Adipocyte (in vitro differentiated cells): ENCODE results near the gene RSPH1.
A peak's percentile ranks its signal among the peaks of the same experiment; 100 is the strongest.

Source experiments
- DNase-seq: peaks from one replicate; pipeline ENCODE4 v3.0.0-alpha.2; 2015; ENCODE audit warnings: low read depth
- H3K27me3 ChIP-seq: replicated peaks from 2 replicates; pipeline ENCODE4 v1.7.0; 2013; ENCODE audit warnings: mild to moderate bottlenecking, low read length, moderate library complexity; ENCODE audit not compliant: control insufficient read depth, insufficient read depth
- H3K36me3 ChIP-seq: 2 replicates; pipeline ENCODE4 v1.7.0; 2013; ENCODE audit warnings: low read length, mild to moderate bottlenecking, moderate library complexity; ENCODE audit not compliant: control insufficient read depth, insufficient read depth, severe bottlenecking
- H3K4me1 ChIP-seq: 2 replicates; pipeline ENCODE4 v1.7.0; 2013; ENCODE audit warnings: mild to moderate bottlenecking, low read length, moderate library complexity; ENCODE audit not compliant: control insufficient read depth, insufficient read depth
- H3K4me3 ChIP-seq: 2 replicates; pipeline ENCODE4 v1.7.0; 2013; ENCODE audit warnings: mild to moderate bottlenecking, low read length, moderate library complexity
- H3K9ac ChIP-seq: 2 replicates; pipeline ENCODE4 v1.7.0; 2013; ENCODE audit warnings: mild to moderate bottlenecking, low read length, moderate library complexity
- H3K9me3 ChIP-seq: 2 replicates; pipeline ENCODE4 v1.7.0; 2013; ENCODE audit warnings: mild to moderate bottlenecking, low read length, moderate library complexity; ENCODE audit not compliant: control insufficient read depth

Gene RSPH1

DNA sequence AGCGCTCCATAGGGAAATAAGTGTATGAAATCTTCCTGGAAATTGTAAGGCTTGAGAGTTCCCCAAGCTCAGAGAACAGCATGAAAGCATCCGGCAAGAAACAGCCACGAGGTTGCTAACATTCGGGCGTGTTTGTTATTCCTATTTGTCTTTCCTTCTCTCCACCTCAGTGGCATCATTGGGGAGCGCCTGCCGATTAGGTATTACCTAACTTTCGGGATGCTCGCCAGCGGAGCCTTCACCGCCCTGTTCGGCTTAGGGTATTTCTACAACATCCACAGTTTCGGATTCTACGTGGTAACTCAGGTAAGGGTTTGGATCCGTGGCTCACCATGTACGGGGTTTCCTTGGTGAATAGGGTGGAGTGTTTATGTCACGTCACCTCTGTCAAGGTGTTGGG is 43.3 kb upstream of the RSPH1 start:
- Histone ChIP-seq H3K4me1 (peaks cover 3% of the 10 kb centered on the region), H3K4me3 (no peak overlapping the region), H3K36me3 (peaks cover 7% of the 10 kb centered on the region), H3K9ac (no peak overlapping the region), H3K27me3 (peaks cover 4% of the 10 kb centered on the region), H3K9me3 (no peaks in the 10 kb centered on the region)
- no peak for DNase-seq

DNA sequence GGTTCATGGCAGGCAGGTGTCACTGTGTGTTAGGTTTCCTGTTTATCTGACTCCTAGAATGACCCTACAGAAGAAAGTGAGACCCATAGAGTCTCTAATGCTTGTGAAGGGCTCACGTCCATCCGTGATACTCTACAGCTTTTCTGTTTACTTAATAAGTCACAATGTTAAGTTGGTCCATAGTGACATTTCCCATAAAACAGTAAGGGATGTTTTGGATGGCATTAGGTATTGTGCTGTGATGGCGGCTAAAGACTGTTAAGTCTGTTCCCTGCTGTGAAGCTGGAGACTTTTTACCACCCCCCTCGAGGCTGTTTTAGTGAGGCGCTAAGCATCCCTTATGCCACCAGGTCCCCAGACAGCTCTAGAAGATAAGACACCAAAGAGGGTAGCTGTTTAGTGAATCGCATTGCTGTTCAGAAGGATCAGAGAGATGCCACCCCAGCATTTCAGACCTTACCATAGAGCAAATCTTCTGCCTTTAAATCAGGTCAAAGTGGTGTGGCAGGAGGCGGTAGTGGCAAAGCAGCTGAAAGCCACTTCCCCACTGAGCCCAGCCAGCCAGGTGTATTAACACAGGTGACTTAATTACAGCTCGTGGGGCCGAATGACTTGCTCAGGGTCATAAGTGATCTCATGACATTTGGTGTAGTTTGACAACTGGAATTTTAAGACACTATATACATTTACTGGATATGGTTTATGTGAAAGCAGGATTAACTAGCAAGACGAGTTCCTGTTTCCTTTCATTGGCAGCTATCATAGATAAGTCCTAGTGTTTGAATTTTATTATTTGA is 42.7 kb upstream of the RSPH1 start:
- no peak for DNase-seq
- Histone ChIP-seq H3K4me1 (peaks cover 3% of the 10 kb centered on the region), H3K36me3 (peaks cover 7% of the 10 kb centered on the region), H3K27me3 (peaks cover 4% of the 10 kb centered on the region), H3K9ac (no peak overlapping the region), H3K4me3 (no peak overlapping the region), H3K9me3 (no peaks in the 10 kb centered on the region)

DNA sequence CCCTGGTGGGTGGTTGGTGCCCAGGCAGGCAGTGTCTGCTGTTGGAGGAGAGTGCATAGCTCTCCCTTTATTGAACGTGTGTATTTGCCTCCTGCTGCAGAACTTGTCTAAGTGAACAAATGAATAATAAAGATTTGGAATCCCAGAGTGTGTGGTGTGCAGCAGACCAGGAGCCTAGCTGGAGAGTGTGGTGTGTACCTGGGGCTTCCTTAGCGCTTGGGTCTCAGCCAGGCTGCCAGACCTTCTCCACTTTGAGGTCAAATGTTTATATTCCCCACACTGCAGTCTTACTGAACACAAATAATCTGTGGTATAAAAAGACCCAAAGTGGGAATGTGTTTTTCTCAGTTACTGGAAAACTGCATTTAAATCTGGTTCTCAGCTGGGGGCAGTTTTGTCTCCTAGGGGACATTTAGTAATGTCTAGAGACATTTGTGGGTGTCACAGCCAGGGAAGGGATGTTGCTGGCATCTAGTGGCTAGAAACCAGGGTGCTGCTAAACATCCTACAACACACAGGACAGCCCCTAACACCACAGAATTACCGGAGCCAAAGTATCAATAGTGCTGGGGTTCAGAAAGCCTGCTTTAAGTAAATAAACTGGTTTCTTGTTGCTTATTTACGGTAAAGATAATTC is 41.2 kb upstream of the RSPH1 start:
- Histone ChIP-seq H3K9ac (no peak overlapping the region), H3K9me3 (no peaks in the 10 kb centered on the region), H3K4me1 (peaks cover 3% of the 10 kb centered on the region), H3K4me3 (no peak overlapping the region), H3K27me3 (peaks cover 10% of the 10 kb centered on the region), H3K36me3 (peaks cover 7% of the 10 kb centered on the region)
- DNase-seq: peak; percentile 8

DNA sequence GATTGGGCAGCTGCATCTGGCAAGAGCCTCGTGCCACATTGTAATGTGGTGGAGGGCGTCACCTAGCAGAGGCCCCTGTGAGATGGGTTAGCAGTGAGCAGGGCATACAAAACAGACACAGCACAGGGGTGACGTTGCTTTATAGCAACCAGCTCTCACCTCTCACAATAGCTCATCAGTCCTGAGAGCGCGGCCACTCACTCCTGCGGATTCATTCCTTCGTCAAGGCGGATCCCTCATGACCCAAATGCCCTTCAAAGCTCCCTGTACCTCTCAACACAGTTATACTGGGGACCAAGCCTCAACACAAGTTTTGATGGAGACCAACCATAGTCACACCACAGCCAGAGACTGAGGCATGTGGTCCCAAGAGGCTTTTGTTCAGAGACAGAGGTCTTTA is 40.6 kb upstream of the RSPH1 start:
- H3K9me3 ChIP-seq: no peaks in the 10 kb centered on the region
- no peak for DNase-seq
- peaks cover 7% of the 10 kb centered on the region for H3K36me3 ChIP-seq
- H3K4me3 ChIP-seq: no peak overlapping the region
- no peak overlapping the region for H3K9ac ChIP-seq
- H3K4me1 ChIP-seq: peaks cover 3% of the 10 kb centered on the region
- H3K27me3 ChIP-seq: peaks cover 10% of the 10 kb centered on the region

DNA sequence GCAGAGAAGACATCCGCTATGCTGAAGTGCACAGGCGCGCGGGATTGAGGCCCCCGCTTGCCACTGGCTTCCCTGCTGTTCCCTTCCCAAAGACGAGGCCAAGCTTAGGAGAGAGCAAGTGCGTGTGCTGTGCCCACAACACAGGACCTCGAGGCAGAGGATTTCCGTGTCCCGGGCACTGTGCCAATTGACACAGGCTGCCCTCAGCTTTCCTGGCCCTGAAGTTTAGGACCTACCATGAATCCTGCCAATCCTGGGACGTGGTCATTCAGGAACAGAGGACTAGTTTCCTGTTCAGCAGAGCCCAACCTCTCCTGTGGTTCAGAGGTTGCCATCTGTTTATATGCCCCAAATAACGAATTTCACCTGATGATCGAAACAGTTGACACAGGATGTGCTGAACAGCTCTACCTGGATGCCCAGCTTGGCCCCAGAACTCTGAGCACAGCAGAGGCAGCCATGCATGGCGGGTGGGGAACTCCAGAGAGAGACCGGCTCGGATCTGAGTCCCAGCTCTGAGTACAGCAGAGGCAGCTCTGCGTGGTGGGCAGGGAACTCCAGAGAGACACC is 39.7 kb upstream of the RSPH1 start:
- Histone ChIP-seq H3K27me3 (peaks cover 10% of the 10 kb centered on the region), H3K4me1 (peaks cover 3% of the 10 kb centered on the region), H3K36me3 (peaks cover 7% of the 10 kb centered on the region), H3K9ac (no peak overlapping the region), H3K9me3 (no peaks in the 10 kb centered on the region), H3K4me3 (no peak overlapping the region)
- DNase-seq: no peak

DNA sequence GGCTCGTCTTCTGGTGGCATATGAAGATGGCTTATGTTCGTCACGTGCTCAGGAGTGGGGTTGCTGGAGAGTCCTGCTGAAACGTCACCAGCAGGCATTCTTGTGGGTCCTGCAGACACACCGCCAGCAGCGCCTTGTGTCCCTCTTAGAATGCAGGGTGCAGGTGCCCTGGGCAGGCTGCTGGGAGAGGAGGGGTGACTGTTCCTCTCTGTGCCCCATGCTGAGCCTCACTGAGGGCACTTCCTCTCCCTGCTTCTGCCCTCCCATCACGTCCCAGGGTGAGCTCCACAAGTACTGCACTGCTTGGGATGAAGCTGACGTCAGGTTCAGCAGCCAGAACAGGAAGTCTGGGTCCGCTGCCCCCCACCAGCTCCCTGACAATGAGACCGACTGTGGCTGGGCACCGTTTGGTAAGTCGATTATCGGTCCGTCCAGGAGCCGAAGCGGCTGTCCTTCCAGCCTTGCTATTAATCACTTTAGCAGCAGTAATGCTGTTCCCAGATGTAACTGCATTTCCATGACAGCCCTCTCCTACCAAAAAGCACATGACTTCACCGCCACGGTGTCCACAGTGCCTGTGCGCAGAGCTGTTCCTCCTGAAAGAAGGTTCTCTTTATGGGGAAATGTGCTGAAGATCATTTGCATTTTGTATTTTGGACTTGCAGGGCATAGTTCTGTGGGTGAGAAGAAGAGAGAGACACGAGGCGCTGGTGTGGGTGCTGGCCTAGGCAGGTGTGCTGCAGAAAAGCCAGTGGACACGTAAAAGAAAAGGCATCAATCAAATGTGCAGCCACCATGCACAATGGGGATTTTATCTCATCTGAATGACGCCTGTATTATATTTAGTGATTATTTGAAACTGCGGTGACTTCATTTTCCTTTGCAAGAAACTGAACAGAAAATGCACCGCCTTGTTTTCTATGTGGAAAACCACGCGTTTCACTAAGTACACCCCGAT is 38.7 kb upstream of the RSPH1 start:
- Histone ChIP-seq H3K9ac (no peak overlapping the region), H3K27me3 (peaks cover 10% of the 10 kb centered on the region), H3K36me3 (peaks cover 7% of the 10 kb centered on the region), H3K9me3 (no peaks in the 10 kb centered on the region), H3K4me1 (peaks cover 3% of the 10 kb centered on the region), H3K4me3 (no peak overlapping the region)
- no peak for DNase-seq

DNA sequence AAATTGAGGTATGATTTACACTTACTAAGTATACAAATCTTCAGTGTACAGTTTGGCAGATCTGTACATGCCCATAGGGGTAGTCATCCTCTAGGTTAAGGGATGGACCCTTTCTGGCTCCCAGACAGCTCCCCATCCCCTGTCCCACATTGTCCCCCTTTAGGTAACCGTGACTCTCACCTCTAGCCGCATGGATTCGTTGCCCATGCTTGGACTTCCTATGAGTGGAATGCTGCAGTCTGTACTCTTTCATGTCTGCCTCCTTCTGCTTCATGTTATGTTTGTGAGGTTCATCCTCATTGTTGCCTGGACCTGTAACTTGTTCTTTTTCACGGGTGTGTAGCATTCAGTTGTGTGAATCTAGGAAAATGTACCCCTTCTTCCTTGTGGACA is 37.9 kb upstream of the RSPH1 start:
- Histone ChIP-seq H3K36me3 (peaks cover 7% of the 10 kb centered on the region), H3K4me3 (no peak overlapping the region), H3K4me1 (no peaks in the 10 kb centered on the region), H3K9ac (no peak overlapping the region), H3K27me3 (peaks cover 10% of the 10 kb centered on the region), H3K9me3 (no peaks in the 10 kb centered on the region)
- DNase-seq: no peak

DNA sequence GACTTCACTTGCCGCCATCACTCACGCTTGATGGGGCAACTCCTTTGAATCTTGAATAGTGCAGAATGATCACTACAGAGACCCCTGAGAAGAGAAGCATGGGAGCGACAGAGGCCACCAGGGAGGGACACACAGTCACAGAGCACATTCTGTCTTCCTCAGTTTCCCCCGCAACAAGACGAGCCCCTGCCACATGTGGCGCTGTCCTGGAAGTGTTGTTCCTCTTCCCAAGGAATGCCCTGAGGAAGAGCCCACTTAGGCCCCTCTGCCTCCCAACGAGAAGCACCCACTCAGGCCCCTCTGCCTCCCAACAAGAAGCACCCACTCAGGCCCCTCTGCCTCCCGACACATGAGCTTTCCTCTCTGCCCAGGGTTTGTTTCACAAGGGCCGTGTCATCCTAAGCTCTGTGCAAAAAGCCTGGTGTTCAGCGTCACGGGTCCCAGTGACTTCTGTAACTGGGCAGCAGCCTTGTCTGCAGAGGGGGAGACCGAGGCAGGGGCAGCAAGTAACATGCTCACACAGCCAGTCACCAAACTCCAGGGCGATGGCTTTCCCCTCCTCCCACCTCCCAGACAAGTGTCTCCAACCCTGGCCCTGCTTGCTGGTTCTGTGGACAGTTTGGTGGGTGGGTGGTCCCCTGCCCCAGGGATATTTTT is 37.4 kb upstream of the RSPH1 start:
- DNase-seq: no peak
- Histone ChIP-seq H3K36me3 (peaks cover 7% of the 10 kb centered on the region), H3K9ac (no peak overlapping the region), H3K27me3 (peaks cover 10% of the 10 kb centered on the region), H3K4me1 (no peaks in the 10 kb centered on the region), H3K4me3 (no peak overlapping the region), H3K9me3 (no peaks in the 10 kb centered on the region)

DNA sequence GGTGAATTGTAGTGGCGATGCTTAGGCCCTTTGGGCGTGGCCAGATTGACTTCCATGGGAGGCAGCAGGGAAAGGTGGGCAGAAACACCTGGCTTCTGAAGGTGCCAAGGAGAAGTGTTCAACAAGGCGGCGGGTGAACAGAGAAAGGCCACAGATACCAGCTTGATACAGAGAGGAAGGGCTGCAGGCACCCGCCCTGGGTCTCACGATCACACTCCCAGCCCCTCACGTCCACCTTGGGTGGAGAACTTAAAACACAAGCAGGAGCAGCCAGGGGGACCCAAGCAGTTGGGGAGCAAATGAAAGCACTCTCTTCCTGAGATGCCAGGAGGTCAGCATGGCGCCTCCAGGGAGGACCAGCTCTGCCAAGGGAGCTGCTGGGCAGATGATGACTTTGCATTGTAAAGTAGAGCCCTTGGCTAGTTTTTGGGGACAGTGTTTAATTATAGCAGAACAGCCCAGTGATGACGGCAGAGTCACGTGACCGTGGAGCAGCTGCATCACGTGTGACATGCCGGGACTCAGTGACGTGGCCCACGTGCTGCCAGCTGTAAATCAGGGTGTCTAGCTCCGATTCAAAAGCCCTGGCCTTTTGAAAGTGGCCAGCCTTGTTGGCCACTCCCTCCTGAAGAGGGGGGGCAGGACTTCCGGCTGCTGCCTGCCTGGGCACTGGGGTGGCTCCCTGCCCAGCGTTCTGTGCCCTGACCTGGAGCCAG is 36.6 kb upstream of the RSPH1 start:
- H3K27me3 ChIP-seq: peaks cover 10% of the 10 kb centered on the region

DNA sequence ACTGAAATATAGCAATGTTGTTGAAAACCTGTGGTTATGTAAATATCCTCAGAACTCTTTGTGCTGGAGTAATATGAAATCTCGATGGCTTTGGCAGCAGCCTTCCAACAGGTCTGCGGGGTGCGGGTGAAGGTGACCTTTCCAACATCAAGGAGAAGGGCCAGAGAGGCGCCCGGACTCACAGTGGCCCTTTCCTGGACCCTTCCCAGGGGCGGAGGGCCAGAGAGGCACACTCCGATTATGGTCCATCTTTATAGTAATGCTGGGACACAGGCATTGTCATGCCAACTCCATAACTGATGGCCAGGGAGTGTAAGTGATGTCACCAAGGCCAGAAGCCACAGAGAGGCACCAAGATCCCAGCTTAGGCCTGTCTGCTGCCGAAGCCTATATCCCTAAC is 35.7 kb upstream of the RSPH1 start:
- H3K4me3 ChIP-seq: no peak overlapping the region
- H3K27me3 ChIP-seq: peaks cover 10% of the 10 kb centered on the region
- DNase-seq: no peak
- no peak overlapping the region for H3K9ac ChIP-seq
- peaks cover 7% of the 10 kb centered on the region for H3K36me3 ChIP-seq
- no peaks in the 10 kb centered on the region for H3K9me3 ChIP-seq
- H3K4me1 ChIP-seq: no peaks in the 10 kb centered on the region

More for the DNA sequence above, 36.6 kb upstream of the RSPH1 start:
- no peak for DNase-seq
- Histone ChIP-seq H3K4me1 (no peaks in the 10 kb centered on the region), H3K9me3 (no peaks in the 10 kb centered on the region), H3K9ac (no peak overlapping the region), H3K4me3 (no peak overlapping the region), H3K36me3 (peaks cover 7% of the 10 kb centered on the region)
